CD4-positive, alpha-beta T cell treated with Interleukin-17A for 4 hours (primary cell): ENCODE results near the gene ABCA6.
"Not testable (repeated sequence)": the region's sequence is repeated elsewhere in the genome, so short reads cannot be mapped to it uniquely, and the experiment has no call there.

Experiments used
- DNase-seq: peaks from one replicate; pipeline ENCODE4 v3.0.0-alpha.2; 2020; ENCODE audit warnings: mixed read lengths

Gene ABCA6

DNA sequence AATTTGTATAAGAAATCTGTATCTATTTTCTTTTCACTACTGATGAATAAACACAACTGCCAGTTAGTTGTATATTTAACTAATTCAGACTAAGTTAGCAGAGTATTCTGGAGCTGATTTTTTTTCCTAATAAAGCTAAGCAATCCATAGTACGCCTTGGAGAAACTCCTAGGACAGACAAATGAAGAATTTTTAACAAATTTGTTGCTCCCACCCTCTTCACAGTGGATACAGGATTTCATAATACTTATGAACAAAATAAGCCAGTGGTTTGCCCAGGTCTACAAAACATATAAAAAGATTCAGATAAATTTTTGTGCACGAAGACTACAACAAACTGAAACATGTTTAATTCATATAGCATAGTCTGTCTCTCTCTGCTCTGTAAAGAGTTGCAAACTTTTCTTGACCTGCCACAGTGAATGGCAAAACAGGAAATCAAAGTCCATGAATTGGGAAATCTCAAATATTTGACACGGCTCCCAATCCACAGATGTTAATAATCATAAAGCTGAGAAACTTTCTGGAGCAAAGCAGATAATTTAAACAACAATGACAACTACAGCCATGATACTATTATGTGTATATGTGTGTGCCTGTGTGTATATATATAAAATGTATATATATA is 594 bp upstream of the ABCA6 start:
- no peak for DNase-seq

DNA sequence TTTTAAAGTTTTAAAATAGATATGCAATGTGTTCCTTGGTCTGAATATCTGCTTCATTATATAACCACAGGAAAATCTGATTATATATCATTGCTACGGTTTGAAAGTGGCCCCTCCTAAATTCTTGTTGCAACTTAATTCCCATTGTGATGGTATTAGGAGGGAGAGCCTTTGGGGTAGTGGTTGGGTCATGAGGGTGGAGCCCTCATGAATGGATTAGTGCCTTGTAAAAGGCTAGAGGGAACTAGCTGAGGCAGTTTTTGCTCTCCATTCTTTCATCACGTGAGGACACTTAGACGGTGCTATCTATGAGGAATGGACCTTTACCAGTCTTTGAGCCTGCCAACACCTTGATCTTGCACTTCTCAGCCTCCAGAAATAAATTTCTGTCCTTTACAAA is 7.6 kb downstream of the ABCA6 start:
- DNase-seq: no peak

DNA sequence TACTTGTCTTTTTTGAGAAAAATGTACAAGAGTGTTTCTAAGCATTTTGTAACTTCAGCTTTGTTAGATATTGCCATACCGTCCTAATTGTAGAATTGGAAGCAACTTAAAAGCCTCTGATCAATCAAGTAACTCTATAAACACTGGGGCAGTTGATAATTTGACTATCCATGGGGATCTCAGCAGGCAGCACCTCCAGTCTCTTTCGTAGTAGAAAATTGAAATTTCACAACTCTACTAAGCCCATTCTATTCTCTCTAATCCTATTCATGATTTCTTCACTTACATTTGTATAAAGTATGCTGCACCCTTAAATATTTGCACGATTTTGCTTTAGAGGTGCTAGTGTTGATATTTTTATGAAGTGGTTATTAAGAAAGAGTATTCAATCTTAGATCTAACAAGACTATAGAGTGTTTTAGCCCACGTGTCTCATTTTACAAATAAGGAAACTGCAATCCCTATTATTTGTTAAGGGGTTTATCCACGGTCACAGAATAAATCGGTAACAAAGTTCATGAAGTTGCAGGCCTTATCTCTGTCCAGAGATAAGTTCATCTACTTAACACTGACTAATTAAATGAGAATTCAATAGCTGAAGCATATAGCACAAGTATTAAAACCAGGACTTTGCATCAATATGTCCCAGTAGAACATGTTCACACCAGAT is 10.9 kb downstream of the ABCA6 start:
- DNase-seq: no peak

DNA sequence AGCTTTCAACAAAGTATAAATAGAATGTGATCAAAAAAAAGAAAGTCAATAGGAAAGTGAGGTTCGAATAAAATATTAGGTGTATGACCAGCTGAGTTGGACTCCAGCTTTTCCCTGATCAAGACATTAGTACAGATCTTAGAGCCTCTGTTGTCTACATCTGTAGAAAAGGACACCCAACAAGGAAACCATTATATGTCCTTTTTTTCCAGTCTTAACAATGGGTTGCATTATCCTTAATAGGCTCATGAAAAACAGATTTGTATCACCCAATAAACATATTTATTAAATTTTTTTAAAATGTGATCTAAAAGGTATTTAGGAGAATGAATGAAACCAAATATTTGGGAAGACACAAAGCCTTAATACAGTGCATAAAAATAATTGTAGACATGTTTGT is 18.1 kb downstream of the ABCA6 start:
- no peak for DNase-seq

DNA sequence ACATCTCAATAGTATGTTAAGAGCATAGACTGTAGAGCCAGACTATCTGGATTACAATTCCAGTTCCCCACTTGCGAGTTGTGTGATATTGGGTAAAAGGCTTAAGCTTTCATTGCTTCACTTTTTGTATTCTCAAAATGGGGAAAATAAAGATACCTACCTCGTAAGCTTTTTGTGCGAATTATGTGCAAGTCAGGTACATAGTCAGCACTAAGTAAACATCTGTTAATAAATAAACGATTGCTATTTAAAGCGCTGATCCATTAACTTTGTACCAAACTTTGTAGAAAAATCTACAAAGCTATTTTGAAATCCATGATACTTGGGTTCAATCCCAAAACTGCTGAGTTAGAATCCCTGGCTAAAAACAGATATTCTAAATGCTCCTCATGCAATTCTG is 19.6 kb downstream of the ABCA6 start:
- DNase-seq: no peak

DNA sequence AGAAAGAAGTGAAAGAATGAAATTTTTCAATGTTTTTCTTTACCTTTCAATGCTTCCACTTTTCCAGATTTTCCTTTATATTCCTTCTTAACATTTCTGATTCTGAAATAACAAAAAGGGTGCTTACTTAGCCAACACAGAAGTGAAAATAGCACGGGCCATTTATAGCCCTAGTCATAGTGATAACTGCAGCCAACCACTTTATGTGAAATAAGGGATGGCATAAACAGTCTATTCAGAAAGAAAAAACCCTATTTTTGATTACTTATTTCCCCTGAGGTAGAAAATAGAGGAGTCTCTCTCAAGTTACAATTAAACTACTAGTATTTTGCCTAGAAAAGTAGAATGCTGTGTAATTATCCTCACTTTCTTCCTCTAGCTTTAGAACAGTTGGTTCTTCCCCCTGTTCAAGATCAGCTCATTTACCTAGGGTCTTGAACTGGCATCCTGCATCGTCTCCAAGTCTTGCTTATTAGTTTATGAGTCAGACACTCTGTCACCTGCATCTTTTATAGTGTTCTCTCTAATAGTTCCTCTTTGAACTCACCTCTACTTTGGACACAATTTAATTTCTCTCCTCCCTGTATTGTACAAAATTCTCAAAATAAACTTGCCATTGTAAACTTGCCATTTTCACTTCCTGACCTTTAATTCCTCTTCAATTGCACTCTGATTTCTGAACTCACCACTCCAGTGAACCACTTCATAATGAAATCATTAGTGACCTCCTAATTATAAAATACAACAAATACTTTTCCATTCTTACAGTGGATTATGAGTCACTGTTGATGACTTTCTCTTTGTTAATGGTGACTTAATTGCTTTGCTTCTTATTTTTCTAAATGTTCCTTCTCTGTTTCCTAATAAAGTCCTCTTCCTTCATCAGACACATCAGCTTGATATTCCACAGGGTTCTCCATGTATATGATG is 23.6 kb downstream of the ABCA6 start:
- no peak for DNase-seq

DNA sequence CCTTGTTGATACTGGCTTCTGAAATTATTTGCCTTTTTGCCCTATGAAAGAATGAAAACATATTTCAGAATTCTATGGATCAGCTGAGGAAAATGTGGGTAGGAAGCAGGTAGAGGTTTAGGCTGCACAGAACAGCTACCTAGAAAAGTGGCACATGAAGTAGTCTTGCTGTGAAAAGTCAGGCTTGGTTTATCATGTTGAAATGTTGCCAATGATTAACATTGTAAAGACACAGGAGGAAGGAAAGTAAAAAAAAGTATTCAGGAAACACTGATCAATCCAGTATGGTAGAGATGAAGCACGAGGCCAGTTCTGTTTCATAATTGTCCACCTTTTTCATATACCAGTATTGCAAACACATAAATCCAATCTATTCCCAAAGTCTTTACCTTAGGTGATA is 29.9 kb downstream of the ABCA6 start:
- no peak for DNase-seq

DNA sequence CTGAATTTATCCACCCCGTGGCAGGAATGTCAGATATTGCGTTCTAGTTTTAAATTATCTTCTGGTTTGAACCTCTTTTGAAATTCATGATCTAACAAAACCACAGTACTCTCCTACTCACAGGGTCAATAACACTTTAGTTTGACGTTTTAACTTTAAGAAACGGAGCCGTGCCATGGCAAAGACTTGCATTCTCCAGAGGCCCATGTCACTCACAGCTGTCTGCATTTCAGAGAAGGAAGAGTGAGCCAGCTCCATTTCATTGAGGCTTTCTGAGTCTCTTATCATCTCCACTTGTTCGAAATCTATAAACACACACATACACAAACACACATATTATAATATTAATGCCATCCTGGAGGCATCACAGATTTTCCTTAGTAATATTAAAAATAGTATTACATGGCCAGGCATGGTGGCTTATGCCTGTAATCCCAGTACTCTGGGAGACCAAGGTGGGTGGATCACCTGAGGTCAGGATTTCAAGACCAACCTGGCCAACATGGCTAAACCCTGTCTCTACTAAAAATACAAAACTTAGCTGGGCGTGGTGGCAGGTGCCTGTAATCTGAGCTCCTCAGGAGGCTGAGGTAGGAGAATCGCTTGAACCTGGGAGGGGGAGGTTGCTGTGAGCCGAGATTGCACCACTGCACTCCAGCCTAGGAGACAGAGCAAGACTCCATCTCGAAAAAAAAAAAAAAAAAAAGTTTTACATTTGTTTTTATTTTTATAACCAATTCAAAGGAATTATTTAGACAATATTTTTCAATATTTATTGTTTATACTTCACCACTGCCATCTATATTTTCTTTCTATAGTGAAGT is 35.6 kb downstream of the ABCA6 start:
- no peak for DNase-seq

DNA sequence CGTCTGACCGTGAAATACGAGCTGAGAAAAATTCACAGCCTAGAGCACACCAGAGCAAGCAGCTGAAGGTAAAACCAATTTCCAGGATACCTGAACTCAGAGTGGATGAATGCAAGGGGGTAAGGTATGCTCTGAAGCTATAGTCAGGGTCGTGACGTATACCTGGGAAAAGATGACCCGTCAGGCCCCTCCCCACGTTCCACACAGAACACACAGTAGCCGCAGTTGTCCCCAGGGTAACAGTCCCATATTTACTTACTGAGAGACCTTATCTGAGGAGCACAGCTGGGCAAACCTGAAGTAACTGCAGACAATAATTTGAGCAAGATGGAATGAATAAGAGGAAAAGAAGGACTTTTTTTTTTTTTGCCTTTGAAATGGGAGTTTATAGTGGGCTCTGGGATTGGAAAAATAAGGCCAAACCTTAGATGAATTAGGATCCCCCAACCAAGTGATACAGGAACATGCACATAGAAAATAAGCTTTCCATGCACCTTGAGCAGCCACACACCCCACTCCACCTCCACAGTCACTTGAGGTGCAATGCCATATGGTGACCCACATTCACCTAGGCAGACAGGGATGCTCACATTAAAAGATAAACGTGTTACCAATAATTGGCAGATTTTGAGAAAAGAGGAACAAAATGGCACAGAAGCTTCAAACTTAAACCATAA is 38.0 kb downstream of the ABCA6 start:
- DNase-seq: no peak

DNA sequence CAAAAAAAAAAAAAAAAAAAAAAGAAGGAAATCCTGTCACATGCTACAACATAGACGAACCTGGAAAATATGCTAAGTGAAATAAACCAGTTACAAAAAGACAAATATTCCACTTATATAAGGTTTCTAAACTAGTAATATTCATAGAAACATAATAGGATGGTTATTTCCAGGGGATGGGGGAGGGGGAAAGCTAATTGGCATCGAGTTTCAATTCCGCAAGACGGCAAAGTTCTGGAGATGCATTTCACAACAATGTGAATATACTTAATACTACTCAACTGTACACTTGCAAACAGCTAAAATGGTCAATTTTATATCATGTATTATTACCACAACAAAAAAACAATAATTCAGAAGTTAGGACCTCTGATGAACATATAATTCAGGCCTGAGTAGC is 43.1 kb downstream of the ABCA6 start:
- no peak for DNase-seq

DNA sequence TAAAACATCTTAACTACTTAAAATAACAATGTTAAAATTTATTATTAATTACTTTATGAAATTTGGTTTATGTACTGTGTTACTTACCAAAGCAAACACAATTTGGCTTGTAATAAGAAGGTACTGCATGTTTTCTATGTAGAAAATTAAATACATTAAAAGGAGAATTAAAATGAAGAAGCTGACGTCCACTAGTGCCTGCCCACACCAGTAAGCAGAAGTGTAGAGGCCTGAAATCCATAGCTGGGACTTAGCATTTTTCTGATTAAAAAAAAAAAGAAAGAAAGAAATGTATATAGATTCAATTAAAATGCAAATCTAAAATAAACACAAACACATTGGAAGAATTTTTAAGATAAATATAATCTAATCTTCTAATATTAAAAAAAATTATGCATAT is 45.2 kb downstream of the ABCA6 start:
- DNase-seq: no peak

DNA sequence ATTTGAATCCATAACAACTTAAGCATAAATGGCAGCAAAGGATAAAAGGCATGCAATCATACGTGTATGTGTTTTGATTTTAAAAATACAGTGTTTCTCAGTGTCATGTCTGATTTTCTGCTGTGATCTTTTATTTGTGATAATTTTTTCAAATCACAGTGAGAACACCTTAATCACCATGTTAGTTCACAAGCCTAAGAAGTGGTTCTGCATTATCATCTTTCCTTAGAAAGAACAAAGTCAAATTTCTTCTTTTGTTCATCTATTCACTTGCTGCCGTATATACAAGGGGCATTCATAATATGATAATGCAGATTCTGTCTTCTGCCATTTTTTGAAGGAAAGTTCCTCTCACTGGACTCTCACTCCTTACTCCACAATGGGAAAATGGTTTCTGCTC is 47.7 kb downstream of the ABCA6 start:
- DNase-seq: no peak

DNA sequence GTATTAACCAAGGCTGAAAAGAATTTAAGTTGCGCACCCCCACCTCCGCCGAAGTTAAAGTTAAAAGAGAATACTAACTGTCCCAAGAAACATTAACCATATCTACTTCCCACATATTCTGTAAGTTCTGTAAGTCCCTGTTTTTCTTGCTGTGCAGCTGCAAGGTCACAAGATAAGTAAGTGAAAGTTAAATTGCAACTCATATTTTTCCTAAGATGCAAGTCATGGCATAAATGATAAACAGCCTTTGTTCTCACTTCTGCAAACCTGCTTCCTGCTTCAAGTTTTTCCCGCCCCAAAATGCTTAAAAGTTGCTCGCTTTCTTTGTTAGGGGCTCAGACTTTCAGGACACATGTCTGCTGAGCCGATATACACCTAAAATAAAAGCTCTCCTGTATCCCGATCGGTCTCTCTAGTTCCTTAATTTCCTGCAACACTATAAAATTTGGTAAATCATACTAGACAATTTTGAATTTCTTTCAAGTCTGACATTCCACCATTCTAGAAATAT is 48.4 kb downstream of the ABCA6 start:
- no peak for DNase-seq

DNA sequence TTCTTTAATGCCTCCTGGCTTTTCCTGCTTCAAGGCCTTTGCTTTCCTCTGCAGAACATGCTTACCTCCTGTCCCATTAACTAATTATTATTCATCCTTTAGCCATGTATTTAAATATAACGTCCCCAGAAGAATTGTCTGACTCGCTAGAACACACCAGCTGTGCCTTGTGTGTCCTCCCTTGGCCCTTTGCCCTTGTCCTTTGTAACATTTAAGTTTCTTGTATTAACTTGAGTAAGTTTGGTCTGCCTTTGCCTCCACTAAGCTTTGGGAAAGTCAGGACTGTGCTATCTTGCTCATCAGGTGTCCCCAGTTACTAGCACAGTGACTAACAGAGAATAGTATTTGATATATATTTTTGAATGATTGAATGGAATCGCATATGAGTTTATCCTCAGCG is 51.3 kb downstream of the ABCA6 start:
- no peak for DNase-seq

DNA sequence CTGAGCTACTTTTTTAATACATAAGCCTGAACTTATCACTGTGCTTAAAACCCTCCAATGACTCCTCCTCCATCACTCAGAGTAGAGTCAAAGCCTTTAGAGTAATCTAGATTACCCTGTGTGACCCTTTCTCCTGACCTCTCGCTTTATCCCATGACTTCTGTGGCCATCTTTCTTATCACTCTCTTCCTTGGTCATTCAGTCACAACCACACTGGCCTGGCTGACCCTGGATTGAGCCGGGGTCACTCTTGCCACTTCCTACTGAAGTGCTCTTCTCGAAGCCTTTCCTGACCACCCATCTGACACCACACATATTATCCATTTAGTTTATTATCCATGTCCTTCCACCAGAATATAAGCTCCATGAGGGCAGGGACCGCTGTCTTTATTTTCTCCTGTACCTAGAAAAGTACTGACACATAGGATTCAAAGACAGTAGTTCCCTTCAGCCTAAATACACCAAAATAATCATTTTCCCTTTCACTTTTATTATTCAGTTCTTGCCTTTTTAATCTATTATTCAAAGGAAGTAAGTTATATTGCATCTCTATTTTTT is 53.0 kb downstream of the ABCA6 start:
- DNase-seq: no peak

DNA sequence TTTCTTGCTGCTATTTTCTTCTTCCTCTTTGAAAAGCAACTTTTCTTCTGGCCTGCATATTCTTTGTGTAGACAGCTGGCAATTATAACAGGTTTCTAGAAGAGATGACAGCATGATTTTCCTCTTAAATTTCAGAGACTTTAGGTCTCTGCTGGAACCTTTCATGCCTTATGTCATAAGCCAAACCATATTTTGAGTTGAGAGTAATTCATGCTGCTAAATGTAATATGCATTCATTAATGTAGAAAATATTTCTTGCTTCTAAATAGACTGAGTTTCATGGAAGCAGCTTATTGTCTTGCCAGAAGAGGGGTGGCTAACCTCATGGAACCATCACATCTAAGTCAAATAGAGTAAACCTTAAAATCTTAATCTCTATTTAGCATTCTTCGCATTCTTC is 55.1 kb downstream of the ABCA6 start:
- DNase-seq: no peak

DNA sequence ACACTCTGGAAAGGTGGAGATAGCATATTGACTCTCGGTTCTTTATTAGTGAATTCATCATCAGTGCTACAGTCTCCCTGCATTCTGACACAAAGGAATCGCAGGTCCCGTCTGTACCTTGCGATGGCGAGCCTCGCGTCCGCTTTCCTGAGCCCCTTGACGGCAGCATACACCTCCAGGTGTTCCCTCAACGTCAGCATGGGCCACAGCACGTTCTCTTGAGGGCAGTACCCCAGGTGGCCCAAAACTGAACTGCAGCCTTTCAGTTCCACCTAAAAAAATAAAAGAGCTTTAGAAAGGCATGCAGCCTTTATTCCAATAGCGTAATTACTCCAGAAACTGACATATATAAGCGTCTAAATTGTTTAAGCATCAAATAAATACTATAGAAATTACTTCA is 56.8 kb downstream of the ABCA6 start:
- no peak for DNase-seq

DNA sequence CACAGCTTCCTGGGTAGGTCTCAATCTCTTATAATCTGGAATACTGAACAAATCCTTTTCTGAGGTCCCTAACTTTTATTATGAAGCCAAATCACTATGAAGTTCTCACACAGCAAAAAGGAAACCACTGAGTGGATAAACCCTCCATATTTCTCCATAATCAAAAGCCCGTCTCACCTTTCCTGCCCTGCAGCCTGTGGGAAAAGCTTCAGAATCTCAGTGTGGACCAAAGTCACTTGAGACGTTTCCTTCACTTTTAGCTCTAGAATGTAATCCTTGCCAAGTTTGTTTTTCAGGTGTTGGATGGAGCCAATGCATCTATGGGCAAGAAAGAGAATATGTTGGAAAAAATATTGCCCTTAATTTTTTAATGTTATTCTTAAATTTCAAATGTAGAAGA is 59.0 kb downstream of the ABCA6 start:
- DNase-seq: no peak

DNA sequence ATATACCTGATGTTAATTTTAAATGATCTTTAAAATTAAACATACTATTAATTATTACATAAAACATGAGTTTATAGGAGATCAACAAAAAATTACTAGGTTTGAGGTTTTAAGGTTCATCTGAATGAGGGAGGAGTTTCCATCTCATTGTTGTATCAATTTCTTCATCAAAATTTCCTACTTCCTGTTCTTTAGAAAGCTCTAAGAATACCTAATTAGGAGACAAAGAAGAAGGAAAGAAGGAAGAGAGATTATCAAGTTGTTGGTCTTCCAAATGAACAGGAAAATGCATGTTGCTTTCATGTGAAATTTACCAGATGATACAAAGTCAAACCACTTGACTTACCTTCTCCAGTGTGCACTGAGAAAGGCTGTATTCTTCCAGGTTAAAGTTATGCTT is 62.8 kb downstream of the ABCA6 start:
- no peak for DNase-seq

DNA sequence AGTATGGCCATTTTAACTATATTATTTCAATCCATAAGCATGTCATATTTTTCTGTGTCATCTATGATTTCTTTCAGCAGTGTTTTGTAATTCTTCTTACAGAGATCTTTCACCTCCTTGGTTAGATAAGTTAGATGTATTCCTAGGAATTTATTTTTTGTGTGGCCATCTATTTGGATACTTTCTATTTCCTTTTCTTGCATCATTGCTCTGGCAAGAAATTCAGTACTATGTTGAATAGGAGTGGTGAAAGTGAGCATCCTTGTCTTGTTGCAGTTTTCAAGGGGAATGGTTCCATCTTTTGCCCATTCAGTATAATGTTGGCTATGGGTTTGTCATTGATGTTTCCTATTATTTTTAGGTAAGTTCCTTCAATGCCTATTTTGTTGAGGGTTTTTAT is 65.9 kb downstream of the ABCA6 start:
- no peak for DNase-seq

DNA sequence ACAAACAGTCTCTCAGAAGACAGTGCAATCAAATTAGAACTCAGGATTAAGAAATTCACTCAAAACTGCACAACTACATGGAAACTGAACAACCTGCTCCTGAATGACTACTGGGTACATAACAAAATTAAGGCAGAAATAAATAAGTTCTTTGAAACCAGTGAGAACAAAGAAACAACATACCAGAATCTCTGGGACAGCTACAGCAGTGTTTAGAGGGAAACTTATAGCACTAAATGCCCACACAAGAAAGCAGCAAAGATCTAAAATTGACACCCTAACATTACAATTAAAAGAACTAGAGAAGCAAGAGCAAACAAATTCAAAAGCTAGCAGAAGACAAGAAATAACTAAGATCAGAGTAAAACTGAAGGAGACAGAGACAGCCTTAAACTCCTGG is 68.3 kb downstream of the ABCA6 start:
- DNase-seq: not testable (repeated sequence)

DNA sequence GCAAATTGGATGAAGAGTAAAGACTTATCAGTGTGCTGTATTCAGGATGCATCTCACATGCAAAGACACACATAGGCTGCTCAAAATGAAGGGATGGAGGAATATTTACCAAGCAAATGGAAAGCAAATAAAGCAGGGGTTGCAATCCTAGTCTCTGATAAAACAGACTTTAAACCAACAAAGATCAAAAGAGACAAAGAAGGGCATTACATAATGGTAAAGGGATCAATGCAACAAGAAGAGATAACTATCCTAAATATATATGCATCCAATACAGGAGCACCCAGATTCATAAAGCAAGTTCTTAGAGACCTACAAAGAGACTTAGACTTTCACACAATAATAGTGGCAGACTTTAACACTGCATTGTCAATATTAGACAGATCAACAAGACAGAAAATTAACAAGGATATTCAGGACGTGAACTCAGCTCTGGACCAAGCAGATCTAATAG is 68.9 kb downstream of the ABCA6 start:
- DNase-seq: not testable (repeated sequence)
